Liver (tissue), 9 donors: ENCODE data around the gene NEK11. TPM values are rescaled to one million over a fixed set of nuclear protein-coding genes. Genes with fewer than 3 reads are reported as not detected.

Source experiments
- DNase-seq: peaks from one replicate; pipeline ENCODE4 v3.0.0-alpha.2; 2017; ENCODE audit warnings: low spot score
- H3K27ac ChIP-seq, 2 donors: one replicate each; pipeline ENCODE4 v1.7.0; 2013; ENCODE audit warnings: inconsistent platforms in 2 of 2, low read length in 2 of 2, control low read depth in 1 of 2, low read depth in 1 of 2, mild to moderate bottlenecking in 1 of 2
- H3K27me3 ChIP-seq, 4 donors: one replicate each; pipeline versions ENCODE4 v1.6.1 to v1.7.0; 2013; ENCODE audit warnings: low read length in 3 of 4, inconsistent platforms in 1 of 4, mild to moderate bottlenecking in 1 of 4, moderate library complexity in 1 of 4; ENCODE audit not compliant: control insufficient read depth in 4 of 4, insufficient read depth in 4 of 4
- H3K36me3 ChIP-seq, 4 donors: one replicate each; pipeline versions ENCODE4 v1.6.1 to v1.7.0; 2013; ENCODE audit warnings: low read length in 3 of 4, mild to moderate bottlenecking in 3 of 4, low read depth in 1 of 4, moderate library complexity in 1 of 4; ENCODE audit not compliant: control insufficient read depth in 4 of 4, insufficient read depth in 3 of 4
- H3K4me1 ChIP-seq, 4 donors: one replicate each; pipeline versions ENCODE4 v1.6.1 to v1.7.0; 2013; ENCODE audit warnings: low read length in 3 of 4, mild to moderate bottlenecking in 3 of 4, moderate library complexity in 1 of 4; ENCODE audit not compliant: control insufficient read depth in 4 of 4, insufficient read depth in 4 of 4
- H3K4me3 ChIP-seq, 3 donors: one replicate each; pipeline versions ENCODE4 v1.6.1 to v1.7.0; 2013; ENCODE audit warnings: low read length in 3 of 3, control low read depth in 1 of 3, low read depth in 1 of 3, mild to moderate bottlenecking in 1 of 3
- H3K9ac ChIP-seq, 2 donors: one replicate each; pipeline ENCODE4 v1.7.0; 2013; ENCODE audit warnings: low read length in 2 of 2, mild to moderate bottlenecking in 2 of 2, moderate library complexity in 2 of 2, control low read depth in 1 of 2, low read depth in 1 of 2
- H3K9me3 ChIP-seq, 4 donors: one replicate each; pipeline versions ENCODE4 v1.6.1 to v1.7.0; 2013; ENCODE audit warnings: low read length in 3 of 4; ENCODE audit not compliant: control insufficient read depth in 4 of 4
- ATF3 ChIP-seq: IDR thresholded peaks from 2 replicates; pipeline ENCODE4 v1.6.1; 2016; ENCODE audit warnings: antibody characterized with exemption
- EGR1 ChIP-seq, 2 donors: IDR thresholded peaks; 2 replicates each; pipeline ENCODE4 v1.6.1; 2016 to 2018; ENCODE audit warnings: antibody characterized with exemption in 2 of 2, low read depth in 2 of 2
- FOXA1 ChIP-seq: IDR thresholded peaks from 2 replicates; pipeline ENCODE4 v1.6.1; 2016; ENCODE audit warnings: antibody characterized with exemption
- FOXA2 ChIP-seq: IDR thresholded peaks from 2 replicates; pipeline ENCODE4 v1.6.1; 2016; ENCODE audit warnings: antibody characterized with exemption
- GABPA ChIP-seq, 2 donors: IDR thresholded peaks in 1 of 2; conservative IDR thresholded peaks in 1 of 2; 2 replicates each; pipeline ENCODE4 v1.6.1; 2016; ENCODE audit warnings: antibody characterized with exemption in 2 of 2, mild to moderate bottlenecking in 1 of 2, moderate library complexity in 1 of 2
- HNF4A ChIP-seq, 2 donors: conservative IDR thresholded peaks; 2 replicates each; pipeline ENCODE4 v1.6.1; 2016; ENCODE audit warnings: antibody characterized with exemption in 2 of 2, mild to moderate bottlenecking in 2 of 2
- HNF4G ChIP-seq: IDR thresholded peaks from 2 replicates; pipeline ENCODE4 v1.6.1; 2016; ENCODE audit warnings: antibody characterized with exemption
- NR2F2 ChIP-seq: IDR thresholded peaks from 2 replicates; pipeline ENCODE4 v1.6.1; 2016; ENCODE audit warnings: antibody characterized with exemption
- RAD21 ChIP-seq, 2 donors: IDR thresholded peaks; 2 replicates each; pipeline ENCODE4 v1.6.1; 2016; ENCODE audit warnings: antibody characterized with exemption in 2 of 2, mild to moderate bottlenecking in 2 of 2
- RXRA ChIP-seq, 2 donors: IDR thresholded peaks; 2 replicates each; pipeline ENCODE4 v1.6.1; 2017 to 2018; ENCODE audit warnings: antibody characterized with exemption in 2 of 2, mild to moderate bottlenecking in 1 of 2
- SP1 ChIP-seq: IDR thresholded peaks from 2 replicates; pipeline ENCODE4 v1.6.1; 2018; ENCODE audit warnings: antibody characterized with exemption, mild to moderate bottlenecking
- TAF1 ChIP-seq: conservative IDR thresholded peaks from 2 replicates; pipeline ENCODE4 v1.6.1; 2016; ENCODE audit warnings: antibody characterized with exemption, mild to moderate bottlenecking
- ZBTB33 ChIP-seq: IDR thresholded peaks from 2 replicates; pipeline ENCODE4 v1.6.1; 2016; ENCODE audit warnings: antibody characterized with exemption
- WGBS: extraction: QIAGEN DNeasy Blood & Tissue Kit; methylation state at CpG from one replicate; pipeline ENCODE4 v1.1.7; 2013; 5-methylcytosine and 5-hydroxymethylcytosine counted together
- polyA plus RNA-seq, 2 donors: library from polyadenylated mRNA; stranded (reverse) in 1 of 2; unstranded in 1 of 2; fragments of 200-250 nt in 1 of 2; fragments of >200 nt in 1 of 2; fragmentation: Nextera tagmentation in 1 of 2; extraction: Ambion mirVana in 1 of 2; gene quantifications; one replicate each; pipeline versions ENCODE4 v1.2.1 to v1.2.3, GENCODE V29; 2013 to 2015
- total RNA-seq, 2 donors: library from RNA; depleted of rRNA; stranded (reverse); fragments of >200 nt; gene quantifications; one replicate each; pipeline ENCODE4 v1.2.3, GENCODE V29; 2014
- TF ChIP-seq, protein P1 (sequence below): IDR thresholded peaks from 2 replicates; pipeline ENCODE4 v1.6.1; 2016; ENCODE audit warnings: antibody characterized with exemption
- TF ChIP-seq, protein P2 (sequence below): IDR thresholded peaks from 2 replicates; pipeline ENCODE4 v1.6.1; 2016; ENCODE audit warnings: antibody characterized with exemption, mild to moderate bottlenecking
- TF ChIP-seq, protein P3 (sequence below): fragments of 150-350 bp; IDR thresholded peaks from 2 replicates; pipeline ENCODE4 v1.5.1; 2017; ENCODE audit warnings: improper control_type of control experiment, low read depth, low read length; ENCODE audit not compliant: missing input control
- donor health status: healthy.
- donor health status: healthy.
- donor health status: healthy.
- donor health status: healthy.
- donor health status: healthy.

NEK11 gene
- total and polyA plus RNA-seq, 4 donors: 0.35 to 0.92 (median 0.69) TPM

- H3K36me3 ChIP-seq: no peaks in the 10 kb centered on the region
- no peak for DNase-seq
- H3K27me3 ChIP-seq: no peaks in the 10 kb centered on the region
- H3K4me1 ChIP-seq: no peaks in the 10 kb centered on the region
- H3K4me3 ChIP-seq: no peak overlapping the region
- H3K9me3 ChIP-seq: no peaks in the 10 kb centered on the region
- H3K9ac ChIP-seq: no peak overlapping the region
- H3K27ac ChIP-seq: no peak overlapping the region
- TF ChIP-seq, protein P1, sequence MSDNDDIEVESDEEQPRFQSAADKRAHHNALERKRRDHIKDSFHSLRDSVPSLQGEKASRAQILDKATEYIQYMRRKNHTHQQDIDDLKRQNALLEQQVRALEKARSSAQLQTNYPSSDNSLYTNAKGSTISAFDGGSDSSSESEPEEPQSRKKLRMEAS: no peak
- no peak for TF ChIP-seq GABPA (IDR thresholded peaks at IDR 0.05 in 1 of 2, conservative IDR thresholded peaks at IDR 0.05 in 1 of 2)
- TF ChIP-seq RAD21 (IDR thresholded peaks at IDR 0.05): no peak
- no peak for TF ChIP-seq RXRA (IDR thresholded peaks at IDR 0.05)
- no peak for TF ChIP-seq FOXA2
- TF ChIP-seq, protein P2, sequence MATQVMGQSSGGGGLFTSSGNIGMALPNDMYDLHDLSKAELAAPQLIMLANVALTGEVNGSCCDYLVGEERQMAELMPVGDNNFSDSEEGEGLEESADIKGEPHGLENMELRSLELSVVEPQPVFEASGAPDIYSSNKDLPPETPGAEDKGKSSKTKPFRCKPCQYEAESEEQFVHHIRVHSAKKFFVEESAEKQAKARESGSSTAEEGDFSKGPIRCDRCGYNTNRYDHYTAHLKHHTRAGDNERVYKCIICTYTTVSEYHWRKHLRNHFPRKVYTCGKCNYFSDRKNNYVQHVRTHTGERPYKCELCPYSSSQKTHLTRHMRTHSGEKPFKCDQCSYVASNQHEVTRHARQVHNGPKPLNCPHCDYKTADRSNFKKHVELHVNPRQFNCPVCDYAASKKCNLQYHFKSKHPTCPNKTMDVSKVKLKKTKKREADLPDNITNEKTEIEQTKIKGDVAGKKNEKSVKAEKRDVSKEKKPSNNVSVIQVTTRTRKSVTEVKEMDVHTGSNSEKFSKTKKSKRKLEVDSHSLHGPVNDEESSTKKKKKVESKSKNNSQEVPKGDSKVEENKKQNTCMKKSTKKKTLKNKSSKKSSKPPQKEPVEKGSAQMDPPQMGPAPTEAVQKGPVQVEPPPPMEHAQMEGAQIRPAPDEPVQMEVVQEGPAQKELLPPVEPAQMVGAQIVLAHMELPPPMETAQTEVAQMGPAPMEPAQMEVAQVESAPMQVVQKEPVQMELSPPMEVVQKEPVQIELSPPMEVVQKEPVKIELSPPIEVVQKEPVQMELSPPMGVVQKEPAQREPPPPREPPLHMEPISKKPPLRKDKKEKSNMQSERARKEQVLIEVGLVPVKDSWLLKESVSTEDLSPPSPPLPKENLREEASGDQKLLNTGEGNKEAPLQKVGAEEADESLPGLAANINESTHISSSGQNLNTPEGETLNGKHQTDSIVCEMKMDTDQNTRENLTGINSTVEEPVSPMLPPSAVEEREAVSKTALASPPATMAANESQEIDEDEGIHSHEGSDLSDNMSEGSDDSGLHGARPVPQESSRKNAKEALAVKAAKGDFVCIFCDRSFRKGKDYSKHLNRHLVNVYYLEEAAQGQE: no peak
- TF ChIP-seq NR2F2: no peak
- no peak for TF ChIP-seq HNF4A (conservative IDR thresholded peaks at IDR 0.05)
- TF ChIP-seq, protein P3, sequence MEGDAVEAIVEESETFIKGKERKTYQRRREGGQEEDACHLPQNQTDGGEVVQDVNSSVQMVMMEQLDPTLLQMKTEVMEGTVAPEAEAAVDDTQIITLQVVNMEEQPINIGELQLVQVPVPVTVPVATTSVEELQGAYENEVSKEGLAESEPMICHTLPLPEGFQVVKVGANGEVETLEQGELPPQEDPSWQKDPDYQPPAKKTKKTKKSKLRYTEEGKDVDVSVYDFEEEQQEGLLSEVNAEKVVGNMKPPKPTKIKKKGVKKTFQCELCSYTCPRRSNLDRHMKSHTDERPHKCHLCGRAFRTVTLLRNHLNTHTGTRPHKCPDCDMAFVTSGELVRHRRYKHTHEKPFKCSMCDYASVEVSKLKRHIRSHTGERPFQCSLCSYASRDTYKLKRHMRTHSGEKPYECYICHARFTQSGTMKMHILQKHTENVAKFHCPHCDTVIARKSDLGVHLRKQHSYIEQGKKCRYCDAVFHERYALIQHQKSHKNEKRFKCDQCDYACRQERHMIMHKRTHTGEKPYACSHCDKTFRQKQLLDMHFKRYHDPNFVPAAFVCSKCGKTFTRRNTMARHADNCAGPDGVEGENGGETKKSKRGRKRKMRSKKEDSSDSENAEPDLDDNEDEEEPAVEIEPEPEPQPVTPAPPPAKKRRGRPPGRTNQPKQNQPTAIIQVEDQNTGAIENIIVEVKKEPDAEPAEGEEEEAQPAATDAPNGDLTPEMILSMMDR: no peak
- no peak for TF ChIP-seq TAF1
- no peak for TF ChIP-seq ATF3
- TF ChIP-seq FOXA1: no peak
These were observed 287.6 kb downstream of the NEK11 start for GRCh38 chr3:131314318-131314717.

- Histone ChIP-seq H3K9ac (no peak overlapping the region), H3K9me3 (no peaks in the 10 kb centered on the region), H3K36me3 (no peaks in the 10 kb centered on the region), H3K27ac (no peak overlapping the region), H3K27me3 (no peaks in the 10 kb centered on the region), H3K4me3 (no peak overlapping the region), H3K4me1 (no peaks in the 10 kb centered on the region)
- 95% methylated on average over 2 of the region's 2 CpGs for WGBS
- no peak for TF ChIP-seq RAD21 (IDR thresholded peaks at IDR 0.05)
- no peak for TF ChIP-seq EGR1 (IDR thresholded peaks at IDR 0.05; ENCODE audit: low read depth in 2 of 2)
- no peak for TF ChIP-seq ZBTB33
- TF ChIP-seq SP1: no peak
- TF ChIP-seq FOXA1: no peak
- no peak for TF ChIP-seq HNF4G
- DNase-seq: no peak
These were observed 288.5 kb downstream of the NEK11 start for GRCh38 chr3:131315162-131315561.
